ENCODE measurements around the gene SMLR1. TPM values are rescaled to one million over a fixed set of nuclear protein-coding genes. Genes with fewer than 3 reads are reported as not detected.

SMLR1 gene
- total RNA-seq, 2 experiments from 2014 or later = not detected

DNA sequence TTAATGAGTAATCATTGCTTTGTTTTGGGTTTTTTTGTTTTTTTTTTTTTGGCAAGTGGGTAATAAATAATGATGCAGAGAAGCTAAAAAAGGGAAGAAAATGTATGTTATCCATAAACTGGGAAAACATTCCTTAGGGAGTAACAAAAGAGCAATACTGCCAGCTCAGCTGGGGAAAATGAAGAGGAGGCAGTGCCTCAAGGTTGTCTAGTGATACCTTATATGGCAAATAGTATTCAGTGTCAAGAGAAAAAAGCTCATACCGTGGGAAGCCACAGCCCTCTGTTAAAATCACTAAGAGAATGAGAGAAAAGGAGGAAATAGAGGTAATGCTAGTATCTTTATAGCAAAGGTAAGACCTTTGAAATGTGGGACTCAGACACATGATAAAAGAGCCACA lies 47.1 kb upstream of the SMLR1 start:
- Histone ChIP-seq H3K27me3 (ENCODE audit: control insufficient read depth in 1 of 2, insufficient read depth in 2 of 2, low read length in 2 of 2) (no peaks in the 10 kb centered on the region), H3K27ac (ENCODE audit: low read depth in 1 of 2, low read length in 2 of 2) (no peak overlapping the region), H3K36me3 (ENCODE audit: insufficient read depth, low read length) (no peaks in the 10 kb centered on the region), H3K9me3 (ENCODE audit: control insufficient read depth in 1 of 2, insufficient read depth in 1 of 2, low read length in 2 of 2) (no peaks in the 10 kb centered on the region), H3K4me3 (ENCODE audit: low read length) (no peak overlapping the region), H3K4me1 (ENCODE audit: insufficient read depth, low read length) (peaks cover 12% of the 10 kb centered on the region)
- intact Hi-C loops (cut with DNase I, micrococcal nuclease) = no loop called here
- Mint-ChIP-seq H3K9me3 (peaks cover 5% of the 10 kb centered on the region), H3K36me3 (ENCODE audit: low read depth) (no peaks in the 10 kb centered on the region), H3K27me3 (no peaks in the 10 kb centered on the region), H3K4me1 (ENCODE audit: low read depth) (peaks cover 55% of the 10 kb centered on the region), H3K27ac (no peak overlapping the region), H3K4me3 (no peak overlapping the region)
- CTCF ChIA-PET = no interaction called here
- TF ChIP-seq, protein P1, sequence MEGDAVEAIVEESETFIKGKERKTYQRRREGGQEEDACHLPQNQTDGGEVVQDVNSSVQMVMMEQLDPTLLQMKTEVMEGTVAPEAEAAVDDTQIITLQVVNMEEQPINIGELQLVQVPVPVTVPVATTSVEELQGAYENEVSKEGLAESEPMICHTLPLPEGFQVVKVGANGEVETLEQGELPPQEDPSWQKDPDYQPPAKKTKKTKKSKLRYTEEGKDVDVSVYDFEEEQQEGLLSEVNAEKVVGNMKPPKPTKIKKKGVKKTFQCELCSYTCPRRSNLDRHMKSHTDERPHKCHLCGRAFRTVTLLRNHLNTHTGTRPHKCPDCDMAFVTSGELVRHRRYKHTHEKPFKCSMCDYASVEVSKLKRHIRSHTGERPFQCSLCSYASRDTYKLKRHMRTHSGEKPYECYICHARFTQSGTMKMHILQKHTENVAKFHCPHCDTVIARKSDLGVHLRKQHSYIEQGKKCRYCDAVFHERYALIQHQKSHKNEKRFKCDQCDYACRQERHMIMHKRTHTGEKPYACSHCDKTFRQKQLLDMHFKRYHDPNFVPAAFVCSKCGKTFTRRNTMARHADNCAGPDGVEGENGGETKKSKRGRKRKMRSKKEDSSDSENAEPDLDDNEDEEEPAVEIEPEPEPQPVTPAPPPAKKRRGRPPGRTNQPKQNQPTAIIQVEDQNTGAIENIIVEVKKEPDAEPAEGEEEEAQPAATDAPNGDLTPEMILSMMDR (IDR thresholded peaks at IDR 0.05) = no peak
- ATAC-seq (ENCODE audit: poor library complexity) = no peak
- peak in 1 of 14 experiments; percentile 4 for DNase-seq
- POLR2A ChIA-PET = no interaction called here

DNA sequence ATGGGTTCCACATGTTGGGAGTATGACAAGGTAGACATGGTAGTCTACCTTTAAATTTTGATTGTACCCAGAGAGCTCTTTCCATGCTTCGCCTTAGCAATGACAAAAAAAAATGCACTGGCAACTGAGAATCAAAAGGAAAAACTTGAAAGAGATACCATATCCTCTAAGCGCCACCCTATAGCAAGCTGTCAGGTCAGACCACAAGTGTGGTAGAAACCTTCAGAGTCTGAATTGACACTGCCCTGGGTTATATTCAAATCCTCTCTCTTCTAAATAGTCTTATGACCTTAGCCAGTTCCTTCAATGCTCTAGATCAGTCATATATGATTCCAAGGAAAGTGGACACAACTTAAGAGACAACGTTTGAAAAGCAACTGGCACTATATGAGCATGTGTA lies 45.6 kb upstream of the SMLR1 start:
- intact Hi-C loops (cut with DNase I, micrococcal nuclease) = no loop called here
- H3K27ac Mint-ChIP-seq = no peak overlapping the region
- POLR2A ChIA-PET = interaction anchor here (0.6 kb wide), 1 partner anchor 23 kb away, joined by 4 read pairs; no protein-coding TSS in a partner anchor

DNA sequence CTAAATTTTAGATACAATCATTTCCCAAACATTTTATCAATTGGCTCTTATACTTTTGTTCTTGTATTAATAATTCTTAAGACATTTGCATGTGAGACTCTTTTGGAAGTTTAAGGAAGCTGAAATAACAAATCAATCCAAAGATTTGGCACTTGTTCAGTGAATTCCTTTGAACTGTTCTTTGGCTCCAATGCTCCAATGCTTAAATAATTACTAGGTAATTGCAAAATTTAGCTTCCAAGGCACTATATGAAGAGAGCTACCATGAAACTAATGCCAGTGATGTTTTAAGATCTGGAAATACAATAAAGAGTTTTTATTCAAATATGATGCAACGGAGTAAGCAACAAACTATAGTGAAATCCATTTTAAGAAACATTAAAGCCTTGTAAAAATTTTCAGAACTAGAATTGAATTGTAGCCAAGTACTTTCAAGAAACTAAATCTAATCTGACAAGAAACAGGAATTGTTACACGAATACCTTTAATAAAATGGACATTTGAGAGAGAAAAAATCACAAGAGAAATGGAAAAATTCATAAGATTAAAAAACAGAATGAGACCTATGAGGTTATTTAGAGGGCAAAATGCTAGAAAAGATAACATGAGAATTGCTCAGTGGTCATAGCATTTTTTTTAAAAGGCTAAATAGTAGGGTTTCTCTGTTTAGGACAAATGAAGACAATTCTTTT lies 43.6 kb upstream of the SMLR1 start:
- Mint-ChIP-seq H3K36me3 (ENCODE audit: low read depth) (no peaks in the 10 kb centered on the region), H3K27me3 (no peaks in the 10 kb centered on the region), H3K4me3 (no peak overlapping the region), H3K4me1 (ENCODE audit: low read depth) (peaks cover 40% of the 10 kb centered on the region), H3K27ac (no peak overlapping the region), H3K9me3 (peaks cover 8% of the 10 kb centered on the region)
- ChIA-PET CTCF (no interaction called here), POLR2A (no interaction called here)
- DNase-seq = no peak
- Histone ChIP-seq H3K36me3 (ENCODE audit: insufficient read depth, low read length) (no peaks in the 10 kb centered on the region), H3K9me3 (ENCODE audit: control insufficient read depth in 1 of 2, insufficient read depth in 1 of 2, low read length in 2 of 2) (no peaks in the 10 kb centered on the region), H3K4me3 (ENCODE audit: low read length) (no peak overlapping the region), H3K4me1 (ENCODE audit: insufficient read depth, low read length) (peaks cover 12% of the 10 kb centered on the region), H3K27me3 (ENCODE audit: control insufficient read depth in 1 of 2, insufficient read depth in 2 of 2, low read length in 2 of 2) (no peaks in the 10 kb centered on the region), H3K27ac (ENCODE audit: low read depth in 1 of 2, low read length in 2 of 2) (no peak overlapping the region)
- TF ChIP-seq, protein P1 (IDR thresholded peaks at IDR 0.05) = no peak
- intact Hi-C loops (cut with DNase I, micrococcal nuclease) = no loop called here
- no peak for ATAC-seq (ENCODE audit: poor library complexity)

More for the DNA sequence above, 45.6 kb upstream of the SMLR1 start:
- Histone ChIP-seq H3K27me3 (ENCODE audit: control insufficient read depth in 1 of 2, insufficient read depth in 2 of 2, low read length in 2 of 2) (no peaks in the 10 kb centered on the region), H3K27ac (ENCODE audit: low read depth in 1 of 2, low read length in 2 of 2) (no peak overlapping the region), H3K36me3 (ENCODE audit: insufficient read depth, low read length) (no peaks in the 10 kb centered on the region), H3K4me3 (ENCODE audit: low read length) (no peak overlapping the region), H3K9me3 (ENCODE audit: control insufficient read depth in 1 of 2, insufficient read depth in 1 of 2, low read length in 2 of 2) (no peaks in the 10 kb centered on the region), H3K4me1 (ENCODE audit: insufficient read depth, low read length) (peaks cover 12% of the 10 kb centered on the region)
- ATAC-seq (ENCODE audit: poor library complexity) (peak; percentile 77), DNase-seq (peak in 3 of 14 experiments; percentile 13 to 59 (median 22))
- H3K4me3 Mint-ChIP-seq = no peak overlapping the region
- H3K9me3 Mint-ChIP-seq = peaks cover 8% of the 10 kb centered on the region
- TF ChIP-seq, protein P1 (IDR thresholded peaks at IDR 0.05) = no peak
- H3K27me3 Mint-ChIP-seq = no peaks in the 10 kb centered on the region
- peaks cover 51% of the 10 kb centered on the region for H3K4me1 Mint-ChIP-seq (ENCODE audit: low read depth)
- CTCF ChIA-PET = no interaction called here
- no peaks in the 10 kb centered on the region for H3K36me3 Mint-ChIP-seq (ENCODE audit: low read depth)

All from CD4-positive, alpha-beta T cell (primary cell).